HG02623 (cell line): ENCODE results near the gene CAMK2A.
"Not testable (repeated sequence)": the region's sequence is repeated elsewhere in the genome, so short reads cannot be mapped to it uniquely, and the experiment has no call there.

Source experiments
- ATAC-seq: cut with Tn5 transposase; IDR thresholded peaks from one replicate; pipeline ENCODE4 v1.9.1; 2021; ENCODE audit warnings: moderate library complexity; ENCODE audit not compliant: unreplicated experiment

Gene CAMK2A

GRCh38 chr5:150256410-150257064, 33.0 kb downstream of the CAMK2A start:
- ATAC-seq: no peak

GRCh38 chr5:150255659-150256409, 33.7 kb downstream of the CAMK2A start:
- ATAC-seq: no peak

DNA sequence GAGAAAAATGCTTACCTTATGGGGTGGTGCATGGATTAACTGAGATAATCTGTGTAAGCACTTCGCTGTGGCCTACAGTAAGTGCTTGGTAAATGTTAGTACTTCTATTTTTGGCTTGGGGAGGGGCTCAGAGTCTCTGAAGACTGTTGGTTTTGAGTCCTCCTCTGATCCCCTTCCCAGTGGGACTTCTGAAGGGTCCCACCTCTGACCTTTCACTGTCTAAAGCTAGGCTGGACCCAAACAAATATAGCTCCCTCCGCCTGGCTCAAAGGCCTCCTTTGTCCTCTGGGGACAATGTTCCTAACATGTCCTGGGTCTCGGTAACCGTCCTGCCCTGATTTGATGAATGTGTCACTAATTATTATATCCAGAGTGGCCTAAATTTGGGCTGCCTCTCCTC, 34.8 kb downstream of the CAMK2A start:
- no peak for ATAC-seq

DNA sequence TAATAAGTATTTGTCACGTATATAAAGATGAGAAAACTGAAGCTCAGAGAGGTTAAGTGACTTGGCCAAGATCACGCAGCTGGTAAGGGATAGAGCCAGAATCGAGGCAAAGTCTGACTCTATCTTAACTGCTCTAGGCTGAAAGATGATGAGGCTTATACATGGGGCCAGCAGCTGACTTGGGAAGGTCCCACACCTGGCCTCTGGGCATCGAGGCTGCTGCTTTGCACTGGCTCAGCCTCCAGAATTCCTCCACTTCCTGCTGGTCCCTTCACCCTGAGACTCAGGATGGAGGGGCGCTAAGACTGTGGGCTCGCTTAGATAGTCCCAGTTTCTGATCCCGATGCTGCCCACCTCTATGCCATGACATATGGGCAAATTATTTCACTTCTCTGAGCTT, 35.2 kb downstream of the CAMK2A start:
- no peak for ATAC-seq

DNA sequence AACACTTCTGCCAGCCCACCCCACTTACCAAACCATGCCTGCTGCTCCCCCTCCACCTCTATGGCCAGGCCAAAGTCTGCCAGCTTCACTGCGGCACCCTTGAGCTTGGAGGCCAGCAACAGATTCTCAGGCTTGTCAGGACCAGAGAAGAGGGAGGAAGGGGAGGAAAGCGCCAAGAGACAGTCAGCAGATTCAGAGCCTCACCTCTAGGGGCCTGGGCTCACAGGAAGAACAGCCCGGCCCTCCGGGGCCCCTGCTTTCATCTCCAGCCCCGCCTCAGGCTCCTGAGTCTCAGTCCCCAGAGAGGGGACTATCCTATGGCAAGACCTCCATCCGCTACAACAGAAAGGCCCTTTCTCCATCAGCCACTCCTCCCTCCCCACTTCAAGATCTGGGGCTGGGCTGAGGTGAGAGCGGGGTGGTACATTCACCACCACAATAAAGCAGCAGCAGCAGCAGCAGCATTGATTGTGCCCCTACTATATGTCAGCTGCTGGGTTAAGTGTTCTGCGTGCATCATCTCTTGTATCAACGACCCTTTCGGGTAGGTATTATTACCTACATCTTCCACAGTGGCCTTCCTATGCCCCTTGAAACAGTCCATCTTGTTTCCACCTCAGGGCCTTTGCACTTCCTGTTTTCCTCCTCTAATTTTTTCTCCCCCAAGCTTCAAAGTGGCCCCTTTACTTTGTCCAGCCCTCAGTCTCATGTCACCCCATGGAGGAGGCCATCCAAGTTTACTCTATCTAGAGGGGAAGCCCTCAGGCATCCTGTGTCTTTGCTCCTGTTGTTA, 36.0 kb downstream of the CAMK2A start:
- ATAC-seq: no peak

DNA sequence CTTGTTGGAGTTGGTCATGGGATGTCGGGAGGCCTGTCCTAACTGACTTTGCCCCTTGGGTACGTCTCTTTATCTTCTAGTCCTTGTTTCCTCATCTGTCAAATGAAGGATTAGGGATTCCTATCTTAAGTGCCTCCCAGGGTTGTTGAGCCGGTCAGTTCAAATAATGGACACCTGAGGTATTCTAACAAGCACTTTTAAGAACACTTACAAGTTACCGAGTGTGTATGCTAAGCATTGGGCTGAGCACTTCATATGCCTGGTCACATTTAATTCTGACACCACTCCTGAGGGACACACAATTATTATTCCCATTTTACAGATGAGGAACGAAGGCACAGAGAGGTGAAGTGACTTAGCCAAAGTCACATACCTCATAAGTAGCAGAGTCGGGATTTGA, 37.1 kb downstream of the CAMK2A start:
- no peak for ATAC-seq

GRCh38 chr5:150251504-150251903, 38.1 kb downstream of the CAMK2A start:
- ATAC-seq: no peak

DNA sequence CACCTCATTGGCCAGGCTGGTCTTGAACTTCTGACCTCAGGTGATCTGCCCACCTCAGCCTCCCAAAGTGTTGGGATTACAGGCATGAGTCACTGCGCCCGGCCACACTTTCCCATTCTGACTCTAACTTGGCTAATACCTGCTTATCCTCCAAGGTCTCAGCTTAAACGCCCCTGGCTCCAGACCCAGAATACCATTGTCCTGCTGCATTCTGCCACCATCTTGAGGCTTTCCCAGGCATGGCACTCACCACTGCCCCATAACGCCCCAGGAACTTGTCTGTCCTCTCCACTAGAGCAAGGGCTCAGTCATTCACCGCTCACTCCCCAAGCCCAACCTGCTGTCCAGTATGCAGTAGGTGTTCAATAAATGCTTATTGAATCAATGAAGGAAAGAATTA, 39.8 kb downstream of the CAMK2A start:
- no peak for ATAC-seq

DNA sequence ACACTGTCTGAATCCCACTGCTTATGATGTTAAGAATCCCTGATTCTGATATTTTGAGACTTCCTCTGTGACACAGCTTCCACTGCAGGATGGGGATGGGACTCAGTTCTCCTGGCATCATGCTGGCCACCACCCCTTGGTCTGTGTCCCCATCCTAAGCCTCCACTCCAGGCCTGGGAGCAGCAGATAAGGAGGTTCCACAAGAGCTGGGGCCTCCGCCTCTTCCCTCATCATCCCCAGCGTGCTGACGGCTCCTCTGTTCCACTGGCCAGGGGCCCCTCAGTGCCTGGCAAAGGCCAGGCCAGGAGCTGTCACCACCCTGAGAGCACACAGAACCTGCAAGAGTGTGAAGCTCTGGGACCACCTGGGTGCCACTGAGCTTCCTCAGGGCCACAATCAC, 40.6 kb downstream of the CAMK2A start:
- no peak for ATAC-seq

GRCh38 chr5:150248493-150248892, 41.1 kb downstream of the CAMK2A start:
- ATAC-seq: not testable (repeated sequence)

DNA sequence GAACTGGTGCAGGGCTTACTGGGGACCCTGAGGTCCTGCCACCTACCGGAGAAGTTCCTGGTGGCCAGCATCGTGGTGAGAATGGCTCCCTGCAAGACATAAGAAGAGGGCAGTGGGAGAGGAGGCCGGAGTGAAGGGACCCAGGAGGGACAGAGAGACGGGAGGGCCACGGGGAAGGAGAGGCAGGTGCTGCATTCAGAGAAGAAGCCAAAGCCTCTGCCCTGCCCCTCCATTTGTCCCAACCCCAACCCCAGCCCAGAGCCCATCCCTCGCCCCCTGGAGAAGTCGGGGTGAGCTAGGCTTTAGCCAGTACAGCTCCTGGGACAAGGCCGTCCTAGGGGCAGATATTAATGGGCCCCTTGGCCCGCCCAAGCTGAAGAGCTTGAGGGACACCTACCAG, 41.8 kb downstream of the CAMK2A start:
- ATAC-seq: no peak

DNA sequence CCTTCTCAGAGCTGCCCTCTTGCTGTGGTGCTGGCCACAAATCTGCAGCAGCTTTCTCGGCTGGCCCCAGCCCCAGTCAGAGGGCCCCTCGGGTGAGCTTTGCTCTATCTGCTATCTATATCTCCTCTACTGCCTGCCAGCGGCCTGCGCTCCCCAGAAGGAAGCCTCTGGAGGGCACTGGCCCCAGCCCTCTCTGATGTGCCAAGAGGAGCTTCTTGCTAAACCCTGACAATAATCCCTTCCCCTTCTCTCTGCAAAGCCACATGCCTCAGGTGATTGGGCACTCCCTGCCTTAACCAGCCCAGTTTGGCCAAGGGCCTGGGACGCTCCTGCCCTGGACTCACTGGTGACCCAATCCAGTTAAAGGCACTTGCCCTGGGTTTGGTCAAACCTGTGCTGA, 42.7 kb downstream of the CAMK2A start:
- ATAC-seq: no peak

DNA sequence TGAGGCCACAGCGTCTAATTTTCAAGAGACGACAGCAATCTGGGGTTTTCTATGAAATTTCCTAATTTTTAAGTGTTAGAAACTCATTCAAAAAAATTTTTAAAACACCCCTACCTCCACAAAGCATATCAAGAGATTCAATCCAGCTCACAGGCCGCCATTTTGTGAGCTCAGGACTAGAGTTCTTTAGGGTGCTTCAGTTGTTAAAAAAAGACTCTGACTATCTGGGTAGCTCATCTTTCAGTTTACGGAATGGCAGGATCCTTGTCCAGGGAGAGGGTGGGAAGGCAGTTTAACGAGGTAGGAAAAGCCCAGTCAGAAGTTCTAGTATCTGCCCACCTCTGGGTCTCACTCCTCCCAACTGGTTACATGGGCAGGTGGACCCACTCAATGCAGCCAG, 43.1 kb downstream of the CAMK2A start:
- no peak for ATAC-seq

DNA sequence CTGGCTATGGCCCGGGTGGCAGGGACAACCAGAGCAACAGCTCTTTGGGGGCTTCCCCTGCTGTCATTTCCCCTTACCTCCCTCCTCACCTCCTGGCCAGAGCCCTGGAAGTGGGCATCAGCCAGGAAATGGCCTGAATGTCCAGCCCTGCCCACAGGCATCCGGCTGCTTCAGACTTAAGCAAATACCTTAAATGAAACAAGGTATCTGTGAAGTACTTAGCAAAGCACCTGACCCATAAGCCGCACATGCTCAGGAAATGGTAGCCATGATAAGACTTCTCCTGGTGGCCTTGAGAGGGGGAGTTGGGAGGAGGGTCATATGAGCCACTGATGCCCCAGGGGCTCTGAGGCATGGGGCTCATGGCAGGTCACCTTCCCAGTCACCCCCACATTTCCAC, 43.8 kb downstream of the CAMK2A start:
- ATAC-seq: no peak

DNA sequence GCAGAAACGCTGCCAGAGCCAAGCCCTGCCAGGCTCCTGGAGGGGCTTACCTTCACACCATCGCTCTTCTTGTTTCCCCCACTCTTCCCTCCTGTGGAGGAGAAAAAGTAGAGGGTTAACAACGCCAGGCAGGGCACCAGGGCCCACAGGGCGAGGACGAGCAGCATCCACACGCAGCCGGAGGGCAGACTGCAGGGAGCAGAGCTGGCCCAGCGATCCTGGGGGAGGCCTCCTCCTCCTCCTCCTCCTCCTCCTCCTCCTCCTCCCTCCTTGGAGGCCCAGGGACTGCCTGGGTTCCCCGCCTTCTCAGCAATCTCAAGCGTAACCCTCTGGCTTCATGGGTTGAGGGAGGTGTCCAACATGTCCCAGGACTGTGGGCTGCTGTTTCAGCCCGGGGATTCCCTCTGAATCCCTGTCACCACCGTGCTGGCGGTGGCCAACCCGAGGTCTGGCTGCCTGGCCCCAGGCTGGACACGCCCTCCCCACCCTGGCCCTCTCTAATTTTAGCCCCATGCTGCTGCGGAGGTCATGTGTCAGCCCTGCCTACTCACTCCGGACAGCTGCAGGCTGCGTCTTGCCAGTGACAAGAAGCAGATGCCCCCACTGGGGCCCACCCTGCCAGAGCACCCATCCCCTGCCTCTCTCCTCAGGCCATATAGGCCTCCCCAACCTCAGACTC, 44.3 kb downstream of the CAMK2A start:
- ATAC-seq: no peak

DNA sequence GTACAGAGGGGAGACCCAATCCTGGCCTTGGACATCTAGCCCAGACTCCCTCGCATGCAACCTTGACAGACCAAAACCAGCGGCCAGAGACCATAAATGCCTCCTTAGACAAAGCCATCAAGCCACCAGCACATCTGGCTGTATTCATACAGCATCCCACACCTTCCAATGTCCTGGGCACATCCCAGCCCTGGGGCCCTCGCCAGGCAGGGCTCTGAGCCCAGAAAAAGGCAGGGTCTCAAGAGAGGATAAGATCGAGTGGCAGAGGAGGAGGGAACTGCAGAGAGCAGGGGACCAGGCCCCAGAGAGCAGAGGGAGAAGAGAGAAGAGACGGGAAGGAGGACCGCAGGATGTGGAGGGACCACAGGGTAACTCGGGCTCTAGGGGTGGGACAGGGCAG, 45.4 kb downstream of the CAMK2A start:
- no peak for ATAC-seq

DNA sequence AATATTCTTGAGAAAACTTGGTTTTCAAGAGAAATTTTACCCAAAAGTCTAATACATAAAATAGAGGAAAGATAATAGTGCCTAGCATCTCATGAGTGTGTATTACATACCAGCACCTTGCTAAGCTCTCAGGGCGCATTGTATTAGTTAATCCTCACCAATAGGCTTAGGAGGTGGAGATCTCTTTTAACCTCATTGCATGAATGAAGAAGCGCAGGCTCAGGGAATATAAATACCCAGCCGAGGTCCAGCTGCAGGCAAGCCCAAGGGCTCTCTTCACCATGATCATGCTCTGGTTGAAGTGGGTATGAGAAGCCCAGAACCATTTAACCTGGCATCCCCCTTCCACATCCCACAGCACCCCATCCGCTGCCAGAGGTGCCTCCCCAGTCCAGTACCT, 46.0 kb downstream of the CAMK2A start:
- no peak for ATAC-seq

DNA sequence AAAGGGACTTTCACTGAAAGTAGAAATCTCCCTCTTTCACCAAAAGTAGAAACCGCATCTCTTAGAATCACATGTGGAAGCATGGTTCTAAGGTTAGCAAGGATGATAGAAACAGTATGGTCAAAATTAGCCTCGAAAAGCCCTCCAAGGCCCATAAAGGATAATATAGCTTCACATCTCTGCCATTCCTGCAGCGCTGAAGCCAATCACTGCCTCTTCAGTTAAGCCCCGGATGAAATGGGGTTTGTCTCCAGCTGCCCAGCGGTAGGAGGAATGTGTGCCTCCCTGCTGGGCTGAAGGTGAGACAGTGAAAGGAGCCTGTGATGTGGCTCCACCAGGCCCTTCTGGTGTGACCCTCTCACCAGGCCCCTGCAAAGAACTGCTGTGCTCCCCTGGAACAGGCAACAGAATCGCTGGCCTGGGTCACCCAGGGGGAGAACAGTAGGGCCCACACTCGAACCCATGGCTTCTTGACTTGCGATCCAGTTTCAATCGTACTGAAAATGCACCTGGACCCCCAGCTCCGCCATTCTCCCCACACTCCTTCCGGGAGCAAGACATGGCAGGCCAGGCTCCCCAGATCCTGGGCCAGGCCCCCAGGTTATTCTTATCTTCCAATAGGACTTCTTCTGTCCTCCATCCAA, 47.2 kb downstream of the CAMK2A start:
- no peak for ATAC-seq

DNA sequence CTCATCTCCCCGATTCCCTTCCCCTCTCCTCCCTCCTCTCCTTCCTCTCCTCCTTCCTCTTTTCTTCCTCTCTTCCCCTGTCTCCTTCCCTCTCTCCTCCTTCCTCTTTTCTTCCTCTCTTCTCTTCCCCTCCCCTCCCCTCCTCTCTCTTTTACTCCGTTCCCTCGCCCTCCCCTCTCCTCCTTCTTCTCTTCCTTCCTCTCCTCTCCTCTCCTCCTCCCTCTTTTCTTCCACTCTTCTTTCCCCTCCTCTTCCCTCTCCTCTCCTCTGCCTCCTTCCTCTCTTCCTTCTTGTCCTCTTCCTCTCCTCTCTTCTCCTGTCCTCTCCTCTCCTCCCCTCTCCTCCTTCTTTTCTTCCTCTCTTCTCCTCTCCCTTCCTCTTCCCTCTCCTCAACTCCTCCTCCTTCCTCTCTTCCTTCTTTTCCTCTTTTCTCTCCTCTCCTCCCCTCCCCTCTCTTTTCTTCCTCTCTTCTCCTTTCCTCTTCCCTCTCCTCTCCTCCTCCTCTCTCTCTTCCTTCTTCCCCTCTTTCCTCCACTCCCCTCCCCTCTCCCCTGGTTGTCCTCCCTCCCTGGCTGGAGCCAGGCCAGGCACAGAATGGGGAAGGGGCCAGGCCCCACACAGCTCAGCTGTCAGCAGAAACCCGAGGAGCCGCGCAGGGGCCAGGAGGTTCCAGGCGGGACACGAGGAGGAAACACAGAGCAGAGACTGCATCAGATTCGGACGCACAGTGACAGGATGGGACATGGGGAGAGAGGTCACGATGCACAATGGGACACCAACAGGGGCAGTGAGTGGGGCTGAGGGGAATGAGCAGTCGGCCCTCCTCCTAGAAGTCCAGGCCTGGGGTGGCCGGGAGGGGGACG, 48.0 kb downstream of the CAMK2A start:
- no peak for ATAC-seq

DNA sequence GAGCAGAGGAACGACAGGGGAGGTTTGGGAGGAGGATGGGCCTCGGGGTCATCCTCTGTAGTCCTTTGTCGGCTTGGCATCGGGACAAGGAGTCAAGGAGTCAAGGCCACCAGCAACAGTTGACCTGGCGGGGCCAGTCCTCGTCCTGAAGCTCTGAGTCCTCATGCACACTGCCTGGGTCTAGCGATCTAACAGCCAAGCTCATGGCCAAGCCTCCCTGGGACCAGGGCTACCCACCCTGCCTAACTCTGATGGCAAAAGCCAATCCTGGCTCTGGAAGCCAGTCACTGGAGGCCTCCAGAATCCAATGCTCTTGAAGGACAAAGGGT, 49.8 kb downstream of the CAMK2A start:
- no peak for ATAC-seq
